Left hindlimb (tissue), 1 donor: Measurements from ENCODE around the gene IQSEC3.
"Not testable (repeated sequence)": the region's sequence is repeated elsewhere in the genome, so short reads cannot be mapped to it uniquely, and the experiment has no call there.

Experiments used
- DNase-seq: peaks from one replicate; pipeline ENCODE4 v3.0.0-alpha.2; 2018

The IQSEC3 gene

DNA sequence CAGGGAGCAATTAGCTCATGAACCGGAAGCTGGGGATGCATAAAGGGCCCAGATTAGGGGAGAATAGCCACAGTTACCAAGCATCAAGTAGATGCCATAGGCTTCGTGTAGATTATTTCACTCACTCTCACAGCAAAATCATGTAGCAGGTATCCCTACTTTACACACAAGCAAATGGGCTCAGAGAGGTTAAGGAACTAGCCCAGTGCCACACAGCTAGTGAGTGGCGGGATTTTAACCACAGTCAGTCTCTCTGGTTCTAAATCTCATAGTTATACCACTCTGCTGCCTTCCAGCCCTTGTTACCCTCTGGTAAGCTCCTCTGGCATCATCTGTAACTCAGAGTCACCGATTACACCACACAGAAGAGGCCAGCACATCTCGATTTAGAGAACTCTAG lies 49.0 kb downstream of the IQSEC3 start:
- no peak for DNase-seq

GRCh38 chr12:115960-116915 lies 49.7 kb downstream of the IQSEC3 start:
- DNase-seq = no peak

GRCh38 chr12:117311-117710 lies 50.7 kb downstream of the IQSEC3 start:
- no peak for DNase-seq

- DNase-seq = no peak
Measured at GRCh38 chr12:117816-118345, 51.3 kb downstream of the IQSEC3 start.

- DNase-seq = no peak
Measured at GRCh38 chr12:118591-118990, 52.0 kb downstream of the IQSEC3 start.

- DNase-seq = no peak
Measured at GRCh38 chr12:120951-121350, 54.4 kb downstream of the IQSEC3 start.

DNA sequence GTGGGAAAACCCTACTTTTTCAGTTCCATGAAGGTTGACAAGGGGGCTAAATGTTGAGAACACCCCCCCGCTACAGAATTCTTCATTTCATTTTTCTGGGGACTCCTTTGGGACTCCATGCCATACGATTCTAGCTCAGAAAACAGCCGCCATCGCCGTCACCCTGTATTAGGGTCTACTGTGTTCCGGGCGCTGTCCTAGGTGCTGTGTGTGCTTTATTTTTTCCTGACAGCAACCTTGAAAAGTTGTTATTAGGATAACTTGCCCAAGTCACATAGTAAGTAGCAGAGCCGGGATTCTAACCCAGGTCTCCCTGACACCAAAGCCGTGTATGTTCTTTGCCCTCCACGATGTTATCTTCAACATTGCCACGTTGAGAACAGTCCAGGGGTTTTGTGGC lies 55.1 kb downstream of the IQSEC3 start:
- DNase-seq = no peak

GRCh38 chr12:125075-125474 lies 58.5 kb downstream of the IQSEC3 start:
- no peak for DNase-seq

DNA sequence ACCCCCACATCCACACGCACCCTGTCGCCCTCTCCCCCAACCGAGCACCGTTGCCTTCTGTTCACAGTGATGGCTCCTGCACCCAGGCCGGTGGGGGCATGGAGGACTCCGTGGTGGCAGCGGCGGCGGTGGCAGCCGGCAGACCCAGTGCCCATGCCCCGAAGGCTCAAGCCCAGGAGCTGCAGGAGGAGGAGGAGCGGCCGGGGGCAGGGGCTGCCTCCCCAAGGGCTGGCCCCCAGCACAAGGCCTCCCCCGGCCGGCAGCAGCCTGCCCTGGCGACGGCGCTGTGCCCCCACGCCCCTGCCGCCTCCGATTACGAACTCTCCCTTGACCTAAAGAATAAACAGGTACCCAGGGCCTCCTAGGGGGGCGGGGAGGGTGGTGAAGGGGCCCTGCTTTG lies 59.0 kb downstream of the IQSEC3 start:
- DNase-seq = no peak

DNA sequence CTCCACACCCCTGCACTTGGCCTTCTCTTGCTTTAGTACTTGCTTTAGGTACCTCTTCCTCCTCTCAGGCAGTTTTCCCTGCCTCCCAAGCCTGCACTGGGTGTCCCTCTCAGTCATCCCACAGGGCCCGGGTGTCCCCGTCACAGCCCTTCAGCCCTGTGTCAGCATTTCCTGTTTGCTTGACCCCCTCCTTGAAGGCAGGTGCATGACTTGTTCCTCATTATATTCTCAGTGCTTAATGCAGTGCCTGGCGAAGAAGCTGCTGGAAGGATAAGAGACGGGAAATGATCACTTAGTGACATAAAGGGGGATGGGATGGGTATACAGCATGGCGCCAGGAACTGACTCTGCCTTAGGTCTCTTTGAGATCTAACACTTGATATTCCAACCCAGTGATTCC lies 61.5 kb downstream of the IQSEC3 start:
- DNase-seq = no peak

- DNase-seq = no peak
Measured at GRCh38 chr12:129001-129400, 62.4 kb downstream of the IQSEC3 start.

GRCh38 chr12:130519-130918 lies 64.0 kb downstream of the IQSEC3 start:
- DNase-seq = no peak

DNA sequence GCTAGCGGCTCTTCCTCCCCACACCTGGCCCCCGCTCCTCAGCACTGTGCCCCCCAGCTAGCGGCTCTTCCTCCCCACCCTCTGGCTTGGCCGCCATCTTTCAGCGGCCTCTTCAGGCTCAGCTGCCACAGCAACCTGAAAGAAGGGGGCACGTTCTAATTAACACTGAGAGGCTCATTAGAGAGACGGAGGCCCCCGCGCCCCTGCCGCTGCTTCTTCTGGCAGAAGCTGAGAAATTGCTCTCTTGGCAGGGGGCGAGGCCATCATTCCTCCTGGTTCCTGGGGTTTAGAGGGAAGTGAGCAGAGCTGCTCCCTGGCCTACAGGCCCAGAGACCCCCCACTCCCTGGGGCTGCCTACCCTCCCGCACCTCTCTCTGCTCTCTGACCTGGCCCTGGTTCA lies 64.4 kb downstream of the IQSEC3 start:
- DNase-seq = no peak

DNA sequence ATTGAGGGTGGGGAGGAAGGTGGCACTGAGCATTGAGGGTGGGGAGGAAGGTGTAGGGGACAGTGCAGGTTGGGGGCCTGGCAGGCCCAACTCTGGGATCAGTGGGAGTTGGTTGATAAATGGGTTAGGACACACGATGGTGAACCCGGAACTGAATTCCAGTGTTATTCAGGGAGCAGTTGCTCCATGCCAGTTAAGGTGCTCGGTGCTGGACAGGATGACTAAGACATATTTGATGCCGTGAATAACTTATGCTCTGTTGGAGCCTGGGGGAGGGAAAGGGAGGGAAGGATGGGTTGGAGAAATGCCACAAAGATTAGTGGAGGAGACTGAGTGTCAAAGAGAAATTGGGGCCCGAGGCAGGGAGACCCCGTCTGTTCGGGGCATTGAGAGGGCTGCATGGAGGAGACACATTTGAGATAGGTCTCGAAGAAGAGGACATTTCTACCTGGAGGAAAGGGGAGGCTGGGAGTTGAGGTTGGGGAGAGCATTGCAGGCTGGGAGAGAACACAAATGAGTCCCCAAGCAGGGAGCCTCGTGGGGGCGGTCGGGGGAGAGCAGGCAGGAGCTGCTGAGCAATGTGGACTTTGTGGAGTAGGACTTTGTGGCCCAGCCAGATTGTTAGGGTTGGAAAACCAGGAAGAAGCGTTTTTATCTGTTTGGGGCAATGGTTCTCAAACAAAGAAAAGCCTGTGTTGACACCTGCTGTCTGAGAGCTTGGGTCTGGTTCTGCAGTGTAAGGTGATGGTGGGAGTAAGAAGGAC lies 65.3 kb downstream of the IQSEC3 start:
- DNase-seq = no peak

DNA sequence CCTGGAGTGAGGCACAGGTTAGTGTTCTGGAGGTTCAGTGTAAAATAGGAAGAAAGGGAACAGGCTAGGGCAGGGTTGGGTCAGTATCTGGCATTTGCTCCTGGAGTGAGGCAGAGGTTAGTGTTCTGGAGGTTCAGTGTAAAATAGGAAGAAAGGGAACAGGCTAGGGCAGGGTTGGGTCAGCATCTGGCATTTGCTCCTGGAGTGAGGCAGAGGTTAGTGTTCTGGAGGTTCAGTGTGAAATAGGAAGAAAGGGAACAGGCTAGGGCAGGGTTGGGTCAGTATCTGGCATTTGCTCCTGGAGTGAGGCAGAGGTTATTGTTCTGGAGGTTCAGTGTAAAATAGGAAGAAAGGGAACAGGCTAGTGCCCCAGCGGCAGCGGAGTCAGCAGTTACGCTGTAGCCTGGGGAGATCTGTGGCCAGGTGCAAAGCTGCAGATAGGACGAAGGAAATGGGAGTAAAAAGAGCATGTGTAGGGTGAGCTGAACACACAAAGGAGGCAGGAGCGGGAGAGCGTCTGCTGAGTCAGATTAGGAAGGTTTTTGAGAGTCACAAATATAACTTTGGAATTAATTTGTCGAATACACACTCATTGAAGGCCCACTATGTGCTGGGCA lies 67.2 kb downstream of the IQSEC3 start:
- DNase-seq = not testable (repeated sequence)

DNA sequence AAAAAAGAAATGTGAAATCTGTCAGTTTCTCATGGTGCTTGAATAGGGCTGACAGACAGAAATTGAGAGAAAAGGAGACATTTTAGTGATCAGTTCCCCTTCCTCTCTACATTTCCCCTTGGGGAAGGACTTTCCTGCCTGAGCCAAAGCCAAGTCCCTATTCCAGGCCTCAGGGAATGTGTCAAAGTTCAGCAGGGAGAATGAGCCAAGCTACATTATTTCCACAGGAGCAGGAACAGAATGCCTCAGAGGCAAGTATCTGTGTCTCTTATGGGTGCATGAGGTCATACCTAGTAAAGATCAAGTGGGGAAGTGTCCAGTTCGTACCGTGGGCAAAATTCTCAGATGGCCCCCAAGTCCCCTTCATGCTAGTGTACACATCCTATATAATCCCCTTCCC lies 68.6 kb downstream of the IQSEC3 start:
- no peak for DNase-seq

DNA sequence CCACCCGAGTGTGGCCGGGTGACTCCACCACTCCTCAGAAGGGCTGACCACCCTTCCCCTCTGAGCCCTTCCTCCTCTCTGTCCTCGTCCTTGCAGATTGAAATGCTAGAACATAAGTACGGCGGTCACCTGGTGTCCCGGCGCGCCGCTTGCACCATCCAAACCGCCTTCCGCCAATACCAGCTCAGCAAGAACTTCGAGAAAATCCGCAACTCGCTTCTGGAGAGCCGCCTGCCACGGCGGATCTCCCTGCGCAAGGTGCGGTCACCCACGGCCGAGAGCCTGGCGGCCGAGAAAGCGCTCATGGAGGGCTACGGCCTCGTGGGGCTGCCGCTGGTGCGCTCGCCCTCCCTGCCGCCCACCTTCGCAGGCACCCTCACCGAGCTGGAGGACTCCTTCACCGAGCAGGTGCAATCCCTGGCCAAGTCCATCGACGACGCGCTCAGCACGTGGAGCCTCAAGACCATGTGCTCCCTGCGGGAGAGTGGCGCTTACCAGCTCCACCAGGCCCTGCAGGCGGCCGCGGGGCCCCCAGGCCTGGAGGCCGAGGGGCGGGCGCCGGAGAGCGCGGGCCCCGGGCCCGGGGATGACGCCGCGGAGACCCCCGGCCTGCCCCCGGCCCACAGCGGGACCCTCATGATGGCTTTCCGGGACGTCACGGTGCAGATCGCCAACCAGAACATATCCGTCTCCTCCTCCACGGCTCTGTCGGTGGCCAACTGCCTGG lies 71.8 kb downstream of the IQSEC3 start:
- DNase-seq = no peak

- peak; percentile 55 for DNase-seq
Measured at GRCh38 chr12:138898-139534, 72.4 kb downstream of the IQSEC3 start.

- DNase-seq = no peak
Measured at GRCh38 chr12:139585-139984, 73.0 kb downstream of the IQSEC3 start.

DNA sequence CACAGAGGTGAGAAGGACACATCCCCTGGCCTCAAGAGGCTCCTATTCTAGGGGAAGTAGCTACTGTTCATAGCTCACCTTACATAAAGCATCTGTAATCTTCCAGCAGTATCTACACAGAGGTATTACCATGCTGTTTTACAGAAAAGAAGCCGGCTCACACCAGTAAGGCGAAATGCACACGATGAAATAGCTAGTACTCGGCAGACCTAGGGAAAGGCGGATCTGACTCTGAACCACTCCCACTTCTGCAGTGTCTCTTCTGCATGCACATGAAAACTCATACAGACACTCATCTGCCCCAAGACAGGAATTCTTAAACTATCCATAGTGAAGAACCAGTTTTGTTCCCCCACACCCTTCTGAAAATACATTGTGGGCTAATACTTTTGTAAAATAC lies 73.6 kb downstream of the IQSEC3 start:
- DNase-seq = no peak

DNA sequence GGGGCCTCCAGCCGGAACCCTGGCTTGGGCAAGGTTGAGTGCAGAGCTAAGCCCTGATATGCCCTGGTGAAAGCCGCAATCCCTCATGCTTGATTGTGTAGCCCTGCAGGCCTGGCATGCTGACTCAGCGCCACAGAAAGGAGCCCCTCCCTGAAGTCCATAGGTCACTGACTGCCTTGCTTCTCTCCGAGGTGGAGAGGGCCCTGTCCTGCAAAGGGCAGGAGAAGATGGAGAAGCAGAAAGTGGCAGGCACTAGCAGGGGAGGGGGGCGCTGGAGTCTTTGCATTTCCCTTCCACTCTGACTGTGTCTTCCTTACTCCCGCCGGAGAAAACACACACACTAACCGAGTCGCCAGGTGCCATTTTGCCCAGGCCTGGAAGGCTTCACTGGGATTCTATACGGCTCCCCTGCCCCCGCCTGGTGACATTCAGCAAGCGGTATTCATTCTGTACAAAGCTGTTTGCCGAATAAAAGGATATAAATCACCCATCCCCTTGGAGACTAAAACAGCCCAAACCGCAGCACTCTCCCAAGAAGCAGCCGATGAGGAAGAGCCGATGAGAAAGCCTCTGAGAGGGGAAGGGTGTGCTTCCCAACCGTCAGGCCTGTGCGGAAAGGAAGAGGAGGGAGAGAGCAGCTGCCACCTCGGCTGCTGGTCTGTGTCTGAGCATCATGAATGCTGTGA lies 77.5 kb downstream of the IQSEC3 start:
- DNase-seq = no peak
